C4-2B (cell line): Measurements from ENCODE around the gene TAS1R3.

Experiments used
- ZFX ChIP-seq: fragments of 450-650 bp; IDR thresholded peaks from 2 replicates; pipeline ENCODE4 v1.6.1; 2017
- TF ChIP-seq, protein P1 (sequence below): fragments of 450-650 bp; conservative IDR thresholded peaks from 2 replicates; pipeline ENCODE4 v1.5.1; 2017; ENCODE audit warnings: mild to moderate bottlenecking

GRCh38 chr1:1314678-1315335, 16.3 kb upstream of the TAS1R3 start:
- TF ChIP-seq, protein P1, sequence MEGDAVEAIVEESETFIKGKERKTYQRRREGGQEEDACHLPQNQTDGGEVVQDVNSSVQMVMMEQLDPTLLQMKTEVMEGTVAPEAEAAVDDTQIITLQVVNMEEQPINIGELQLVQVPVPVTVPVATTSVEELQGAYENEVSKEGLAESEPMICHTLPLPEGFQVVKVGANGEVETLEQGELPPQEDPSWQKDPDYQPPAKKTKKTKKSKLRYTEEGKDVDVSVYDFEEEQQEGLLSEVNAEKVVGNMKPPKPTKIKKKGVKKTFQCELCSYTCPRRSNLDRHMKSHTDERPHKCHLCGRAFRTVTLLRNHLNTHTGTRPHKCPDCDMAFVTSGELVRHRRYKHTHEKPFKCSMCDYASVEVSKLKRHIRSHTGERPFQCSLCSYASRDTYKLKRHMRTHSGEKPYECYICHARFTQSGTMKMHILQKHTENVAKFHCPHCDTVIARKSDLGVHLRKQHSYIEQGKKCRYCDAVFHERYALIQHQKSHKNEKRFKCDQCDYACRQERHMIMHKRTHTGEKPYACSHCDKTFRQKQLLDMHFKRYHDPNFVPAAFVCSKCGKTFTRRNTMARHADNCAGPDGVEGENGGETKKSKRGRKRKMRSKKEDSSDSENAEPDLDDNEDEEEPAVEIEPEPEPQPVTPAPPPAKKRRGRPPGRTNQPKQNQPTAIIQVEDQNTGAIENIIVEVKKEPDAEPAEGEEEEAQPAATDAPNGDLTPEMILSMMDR = no peak
- no peak for TF ChIP-seq ZFX
